ELR (cell line): ENCODE data around the gene C5orf24.
A peak's percentile ranks its signal among the peaks of the same experiment; 100 is the strongest.
"Not testable (repeated sequence)": the region's sequence is repeated elsewhere in the genome, so short reads cannot be mapped to it uniquely, and the experiment has no call there.

ENCODE experiments used
- DNase-seq: peaks from one replicate; pipeline ENCODE4 v3.0.0-alpha.2; 2015; ENCODE audit warnings: low read depth

C5orf24 gene

GRCh38 chr5:134857401-134857800 is 11.6 kb downstream of the C5orf24 start:
- no peak for DNase-seq

- no peak for DNase-seq
Observed at GRCh38 chr5:134864707-134865106, 18.9 kb downstream of the C5orf24 start.

- DNase-seq, result no peak
Observed at GRCh38 chr5:134873494-134873893, 27.7 kb downstream of the C5orf24 start.

GRCh38 chr5:134873987-134874830 is 28.4 kb downstream of the C5orf24 start, which contains the start of gene TXNDC15:
TSS of gene TXNDC15 (plus strand) at chr5:134874371. CDS start at chr5:134874428, 57 bp downstream.
- peak; percentile 87 for DNase-seq

- peak; percentile 83 for DNase-seq
Observed at GRCh38 chr5:134874831-134875655, 29.3 kb downstream of the C5orf24 start.

- no peak for DNase-seq
Observed at GRCh38 chr5:134877159-134877558, 31.4 kb downstream of the C5orf24 start.

GRCh38 chr5:134878403-134878802 is 32.6 kb downstream of the C5orf24 start:
- no peak for DNase-seq

GRCh38 chr5:134879456-134879855 is 33.7 kb downstream of the C5orf24 start:
- no peak for DNase-seq

- not testable (repeated sequence) for DNase-seq
Observed at GRCh38 chr5:134880937-134881336, 35.2 kb downstream of the C5orf24 start.

GRCh38 chr5:134881711-134882110 is 35.9 kb downstream of the C5orf24 start:
- not testable (repeated sequence) for DNase-seq

GRCh38 chr5:134887593-134888159 is 41.9 kb downstream of the C5orf24 start:
- no peak for DNase-seq

GRCh38 chr5:134889335-134889734 is 43.6 kb downstream of the C5orf24 start:
- DNase-seq, result no peak

GRCh38 chr5:134891473-134891872 is 45.7 kb downstream of the C5orf24 start:
- DNase-seq, result no peak

- DNase-seq, result no peak
Observed at GRCh38 chr5:134892282-134892681, 46.5 kb downstream of the C5orf24 start.

- no peak for DNase-seq
Observed at GRCh38 chr5:134892926-134893325, 47.2 kb downstream of the C5orf24 start.

- DNase-seq, result no peak
Observed at GRCh38 chr5:134893748-134894505, 48.2 kb downstream of the C5orf24 start.

GRCh38 chr5:134902071-134902801 is 56.5 kb downstream of the C5orf24 start:
- DNase-seq, result peak; percentile 51

GRCh38 chr5:134904610-134905245 is 59.0 kb downstream of the C5orf24 start, which contains the start of gene PCBD2:
TSS of gene PCBD2 (plus strand) at chr5:134905131. CDS start at chr5:134905140, 9 bp downstream.
- DNase-seq, result peak; percentile 93

- peak; percentile 78 for DNase-seq
Observed at GRCh38 chr5:134905246-134905996, 59.7 kb downstream of the C5orf24 start.

- no peak for DNase-seq
Observed at GRCh38 chr5:134906811-134907210, 61.0 kb downstream of the C5orf24 start.
